Bronchial epithelial cell (primary cell): ENCODE measurements around the gene UBFD1. TPM values are rescaled to one million over a fixed set of nuclear protein-coding genes. Genes with fewer than 3 reads are reported as not detected.
A peak's percentile ranks its signal among the peaks of the same experiment; 100 is the strongest.

Source experiments
- DNase-seq: peaks from one replicate; pipeline ENCODE4 v3.0.0-alpha.2; 2010; ENCODE audit warnings: low read depth
- FAIRE-seq: peaks from 2 replicates; lab custom pipeline; 2011; peaks lifted over from hg19 to GRCh38; lab: Jason Lieb, UNC
- H3K27me3 ChIP-seq: 2 replicates; pipeline ENCODE4 v1.5.1; 2011; ENCODE audit warnings: low read length; ENCODE audit not compliant: control insufficient read depth, insufficient read depth
- H3K36me3 ChIP-seq: 2 replicates; pipeline ENCODE4 v1.5.1; 2011; ENCODE audit warnings: low read length; ENCODE audit not compliant: control insufficient read depth, insufficient read depth
- H3K4me3 ChIP-seq: 2 replicates; pipeline ENCODE4 v1.5.1; 2011; ENCODE audit warnings: mild to moderate bottlenecking, low read depth, low read length, control low read depth
- total RNA-seq: library from RNA; depleted of rRNA; stranded (reverse); fragments of >200 nt; gene quantifications from 2 replicates; pipeline ENCODE4 v1.2.1, GENCODE V29; 2014
- TF ChIP-seq, protein P1 (sequence below): IDR thresholded peaks from 2 replicates; pipeline ENCODE4 v1.5.1; 2011; ENCODE audit warnings: mild to moderate bottlenecking, moderate library complexity, low read length, control low read depth, inconsistent platforms; ENCODE audit not compliant: insufficient read depth, severe bottlenecking

Gene UBFD1
- total RNA-seq, 1 donor from 2014 or later = 25.5 TPM

DNA sequence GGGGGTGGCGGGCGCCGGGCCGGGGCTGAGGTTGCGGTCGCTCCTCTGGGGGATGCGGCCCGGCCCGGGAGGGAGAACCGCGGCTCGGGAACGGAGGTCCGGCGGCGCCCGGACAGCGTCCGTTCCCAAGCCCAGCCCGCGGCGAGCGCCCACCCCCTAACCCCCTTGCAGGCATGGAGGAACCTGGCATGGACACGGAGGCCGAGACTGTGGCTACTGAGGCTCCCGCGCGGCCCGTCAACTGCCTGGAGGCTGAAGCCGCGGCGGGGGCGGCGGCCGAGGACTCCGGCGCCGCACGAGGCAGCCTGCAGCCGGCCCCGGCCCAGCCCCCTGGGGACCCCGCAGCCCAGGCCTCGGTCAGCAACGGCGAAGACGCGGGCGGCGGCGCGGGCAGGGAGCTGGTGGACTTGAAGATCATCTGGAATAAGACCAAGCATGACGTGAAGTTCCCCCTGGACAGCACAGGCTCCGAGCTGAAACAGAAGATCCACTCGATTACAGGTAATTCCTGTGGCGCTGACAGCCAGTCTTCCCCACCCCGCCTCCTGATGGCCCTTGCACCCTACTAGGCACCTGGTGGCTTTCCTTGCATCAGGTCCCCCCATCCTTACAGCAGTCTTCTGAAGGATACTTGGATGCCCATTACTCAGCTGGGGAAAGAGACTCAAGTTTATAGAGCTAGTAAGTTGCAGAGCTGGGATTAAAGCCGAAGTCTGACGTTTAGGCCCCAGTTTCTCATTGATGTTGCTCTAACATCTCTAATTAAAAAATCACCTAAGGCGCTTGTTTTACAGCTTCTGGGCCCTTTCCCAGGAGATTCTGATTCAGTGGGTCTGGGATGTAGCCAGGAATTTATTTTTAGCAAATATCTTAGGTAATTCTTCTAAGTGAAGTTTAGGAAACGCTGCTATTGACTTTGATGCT lies 514 bp downstream of the UBFD1 start:
- Histone ChIP-seq H3K36me3 (peaks cover 18% of the 10 kb centered on the region), H3K27me3 (no peaks in the 10 kb centered on the region), H3K4me3 (peak overlapping the region; percentile 87)
- DNase-seq (peak; percentile 25), FAIRE-seq (no peak)
- TF ChIP-seq, protein P1, sequence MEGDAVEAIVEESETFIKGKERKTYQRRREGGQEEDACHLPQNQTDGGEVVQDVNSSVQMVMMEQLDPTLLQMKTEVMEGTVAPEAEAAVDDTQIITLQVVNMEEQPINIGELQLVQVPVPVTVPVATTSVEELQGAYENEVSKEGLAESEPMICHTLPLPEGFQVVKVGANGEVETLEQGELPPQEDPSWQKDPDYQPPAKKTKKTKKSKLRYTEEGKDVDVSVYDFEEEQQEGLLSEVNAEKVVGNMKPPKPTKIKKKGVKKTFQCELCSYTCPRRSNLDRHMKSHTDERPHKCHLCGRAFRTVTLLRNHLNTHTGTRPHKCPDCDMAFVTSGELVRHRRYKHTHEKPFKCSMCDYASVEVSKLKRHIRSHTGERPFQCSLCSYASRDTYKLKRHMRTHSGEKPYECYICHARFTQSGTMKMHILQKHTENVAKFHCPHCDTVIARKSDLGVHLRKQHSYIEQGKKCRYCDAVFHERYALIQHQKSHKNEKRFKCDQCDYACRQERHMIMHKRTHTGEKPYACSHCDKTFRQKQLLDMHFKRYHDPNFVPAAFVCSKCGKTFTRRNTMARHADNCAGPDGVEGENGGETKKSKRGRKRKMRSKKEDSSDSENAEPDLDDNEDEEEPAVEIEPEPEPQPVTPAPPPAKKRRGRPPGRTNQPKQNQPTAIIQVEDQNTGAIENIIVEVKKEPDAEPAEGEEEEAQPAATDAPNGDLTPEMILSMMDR = no peak

DNA sequence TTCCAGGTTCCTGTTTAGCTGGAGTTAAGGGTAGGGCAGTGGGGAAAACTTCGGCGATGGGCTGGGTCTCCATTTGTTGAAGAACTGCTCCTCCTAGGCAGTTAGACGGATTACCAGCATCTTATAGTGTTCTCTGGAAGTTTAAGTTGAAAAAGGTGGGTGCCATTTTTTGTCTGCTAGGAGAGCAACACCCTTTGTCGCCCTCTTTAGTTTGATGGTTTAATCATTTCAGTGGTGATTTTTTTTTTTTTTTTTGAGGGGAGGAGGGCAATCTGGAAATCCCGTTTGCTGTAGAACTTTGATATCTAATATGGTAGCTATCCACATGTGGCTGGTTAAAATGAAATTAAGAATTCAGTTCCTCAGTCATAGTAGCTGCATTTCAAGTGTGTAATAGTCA lies 4.1 kb downstream of the UBFD1 start:
- TF ChIP-seq, protein P1 = no peak
- Histone ChIP-seq H3K4me3 (no peak overlapping the region), H3K27me3 (no peaks in the 10 kb centered on the region), H3K36me3 (peaks cover 27% of the 10 kb centered on the region)
- no peak for FAIRE-seq
- DNase-seq = no peak

DNA sequence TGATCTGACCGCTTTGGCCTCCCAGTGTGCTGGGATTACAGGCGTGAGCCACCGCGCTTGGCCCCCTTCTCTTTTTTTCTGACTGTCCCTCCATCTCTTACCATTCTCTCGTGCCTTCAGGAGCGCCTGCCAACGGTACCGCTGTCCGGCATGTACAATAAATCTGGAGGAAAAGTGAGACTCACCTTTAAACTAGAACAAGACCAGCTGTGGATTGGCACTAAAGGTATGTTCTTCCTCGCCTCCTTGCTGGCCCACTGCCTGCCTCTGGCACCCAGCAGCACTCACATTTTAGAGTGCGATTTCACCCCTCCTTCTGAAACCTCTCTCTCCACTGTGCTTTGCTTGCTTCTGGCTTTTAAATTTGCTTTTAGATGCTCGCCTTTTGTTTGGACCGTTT lies 5.0 kb downstream of the UBFD1 start:
- DNase-seq = no peak
- TF ChIP-seq, protein P1 = no peak
- Histone ChIP-seq H3K36me3 (peaks cover 34% of the 10 kb centered on the region), H3K27me3 (no peaks in the 10 kb centered on the region), H3K4me3 (no peak overlapping the region)
- FAIRE-seq = no peak

DNA sequence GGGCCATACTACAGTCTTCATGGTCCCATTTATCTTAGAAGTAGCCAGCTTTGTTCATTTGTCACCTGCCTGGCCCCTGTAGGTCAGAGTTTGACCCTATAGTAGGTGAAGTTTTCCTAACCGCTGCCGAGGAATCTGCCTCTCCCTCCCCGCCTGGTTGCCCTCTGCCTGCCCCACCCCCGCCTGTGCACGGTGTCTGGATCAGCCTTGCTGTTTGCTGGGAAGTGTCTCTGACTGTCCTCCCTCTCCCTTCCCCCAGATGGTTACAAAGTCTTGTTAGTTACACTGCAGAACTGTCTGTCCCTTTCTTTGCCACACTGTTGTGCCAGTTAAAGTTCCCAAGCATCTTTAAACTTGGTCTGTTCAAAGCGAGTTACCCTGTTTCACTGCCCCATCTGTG lies 5.7 kb downstream of the UBFD1 start:
- DNase-seq (no peak), FAIRE-seq (no peak)
- H3K4me3 ChIP-seq = no peak overlapping the region
- no peaks in the 10 kb centered on the region for H3K27me3 ChIP-seq
- H3K36me3 ChIP-seq = peaks cover 38% of the 10 kb centered on the region
- TF ChIP-seq, protein P1 = no peak

DNA sequence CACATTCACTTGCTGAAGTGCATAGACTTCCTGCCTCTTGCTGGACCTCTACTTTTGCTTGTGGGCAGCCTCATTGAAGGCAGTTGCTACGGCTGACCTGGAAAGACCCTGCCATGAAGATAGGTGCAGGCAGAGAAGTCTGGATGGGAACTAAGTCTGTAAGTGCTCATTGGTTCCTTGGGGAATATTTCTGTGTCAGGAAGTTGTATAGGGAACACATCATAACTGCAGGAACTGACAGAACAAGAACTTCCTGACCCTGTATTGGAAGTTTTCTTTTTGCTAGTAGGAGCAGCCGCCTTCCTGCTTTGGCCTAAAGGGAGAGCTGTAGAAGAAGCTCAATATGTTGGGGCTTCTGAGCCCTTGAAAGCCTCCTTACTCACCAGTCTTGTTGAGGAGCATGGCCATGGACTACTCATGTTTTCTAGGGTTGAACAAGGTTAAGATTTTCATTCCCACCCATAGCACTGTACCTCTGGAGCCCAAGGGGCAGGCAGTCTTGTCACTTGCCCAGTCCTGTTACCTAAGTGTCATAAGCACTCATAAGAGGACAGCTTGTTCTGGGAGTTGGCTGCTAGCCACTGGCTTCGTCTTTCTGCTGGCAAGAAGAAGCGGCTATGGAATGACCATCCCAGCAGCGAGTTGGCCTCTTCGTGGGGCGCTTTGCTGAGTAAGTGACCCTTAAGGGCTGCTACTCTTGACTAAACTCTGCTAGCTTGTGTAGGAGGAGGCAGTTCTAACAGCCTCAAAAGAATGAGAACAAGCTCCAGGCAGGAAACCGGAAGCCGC lies 7.2 kb downstream of the UBFD1 start:
- no peak for FAIRE-seq
- TF ChIP-seq, protein P1 = no peak
- Histone ChIP-seq H3K4me3 (no peak overlapping the region), H3K27me3 (no peaks in the 10 kb centered on the region), H3K36me3 (peaks cover 38% of the 10 kb centered on the region)
- no peak for DNase-seq
